ENCODE measurements around the gene MYF6.
"Not testable (repeated sequence)": the region's sequence is repeated elsewhere in the genome, so short reads cannot be mapped to it uniquely, and the experiment has no call there.

The MYF6 gene

DNA sequence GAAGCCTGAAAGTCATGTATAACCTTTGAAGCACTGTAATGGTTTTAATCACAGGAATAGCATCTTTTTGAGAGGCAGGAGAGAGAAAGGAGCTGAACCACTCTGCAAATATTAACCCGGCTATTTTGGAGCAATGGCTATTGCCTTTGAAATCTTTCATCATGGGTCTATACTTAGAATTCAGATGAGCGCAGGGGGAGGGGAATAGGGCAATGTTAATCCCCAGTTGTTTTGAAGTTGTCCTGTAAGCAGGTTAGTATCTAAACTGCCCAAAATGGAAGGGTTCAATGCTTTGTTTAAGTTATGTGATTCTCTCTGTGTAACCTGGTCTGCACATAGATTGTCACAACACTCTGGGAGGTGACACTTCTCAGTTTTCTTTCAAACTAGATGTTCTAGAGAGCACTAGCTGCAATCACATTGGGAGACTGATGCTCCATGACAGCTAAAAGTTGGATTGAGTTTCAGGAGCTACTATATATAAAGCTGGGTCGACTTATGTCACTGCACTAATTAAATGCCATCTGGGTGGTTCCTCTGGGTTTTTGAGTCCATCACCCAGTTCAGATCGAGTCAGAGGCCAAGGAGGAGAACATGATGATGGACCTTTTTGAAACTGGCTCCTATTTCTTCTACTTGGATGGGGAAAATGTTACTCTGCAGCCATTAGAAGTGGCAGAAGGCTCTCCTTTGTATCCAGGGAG is at the start of gene MYF6:
MYF6 (plus strand) TSS at position 509 of the 704 bp plus-strand sequence; CDS start at position 595, 86 bp downstream.
- DNase-seq: no peak

DNA sequence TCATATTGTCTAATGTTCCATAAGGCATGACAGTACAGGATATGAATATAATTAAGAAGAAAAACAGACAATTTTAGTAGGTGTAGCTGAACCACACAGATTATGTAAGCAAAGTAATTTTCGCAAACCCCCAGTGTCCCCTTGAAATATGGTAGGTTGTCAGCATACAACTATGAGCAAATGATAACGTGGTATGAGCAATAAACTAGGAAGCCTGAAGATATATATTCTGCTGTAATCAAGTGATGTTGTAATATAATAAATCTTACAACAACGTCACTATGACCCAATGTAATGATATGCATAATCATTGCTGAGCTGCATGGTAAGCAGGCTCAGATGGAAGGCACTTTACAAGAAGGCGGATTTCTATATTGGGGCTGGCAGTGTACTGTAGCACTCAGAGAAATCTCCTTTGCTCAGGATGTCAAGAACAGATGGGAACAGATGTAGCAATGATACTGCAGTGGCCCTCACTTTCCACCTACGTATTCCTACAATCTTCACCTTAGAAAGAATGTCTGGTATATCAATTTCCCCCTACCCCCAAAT is 47.8 kb upstream of the MYF6 start:
- DNase-seq: no peak

DNA sequence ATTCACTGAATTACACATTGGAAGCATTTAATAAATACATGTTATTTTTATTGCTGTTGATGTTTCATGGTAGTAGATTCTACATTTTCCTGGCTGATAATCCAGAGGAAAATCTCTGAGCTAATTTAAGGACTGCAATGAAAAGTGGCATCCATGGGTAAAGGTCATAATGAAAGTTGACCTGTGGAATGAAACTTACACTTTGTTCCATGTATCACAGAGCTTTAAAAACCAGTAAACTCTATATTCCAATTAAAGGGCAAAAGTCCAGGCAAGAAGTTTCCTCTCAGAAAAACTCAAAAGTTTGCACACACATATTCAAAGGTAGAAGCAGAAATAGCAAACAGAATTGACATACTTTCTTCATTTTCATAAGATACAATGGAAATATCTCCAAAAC is 44.8 kb upstream of the MYF6 start:
- DNase-seq: no peak

DNA sequence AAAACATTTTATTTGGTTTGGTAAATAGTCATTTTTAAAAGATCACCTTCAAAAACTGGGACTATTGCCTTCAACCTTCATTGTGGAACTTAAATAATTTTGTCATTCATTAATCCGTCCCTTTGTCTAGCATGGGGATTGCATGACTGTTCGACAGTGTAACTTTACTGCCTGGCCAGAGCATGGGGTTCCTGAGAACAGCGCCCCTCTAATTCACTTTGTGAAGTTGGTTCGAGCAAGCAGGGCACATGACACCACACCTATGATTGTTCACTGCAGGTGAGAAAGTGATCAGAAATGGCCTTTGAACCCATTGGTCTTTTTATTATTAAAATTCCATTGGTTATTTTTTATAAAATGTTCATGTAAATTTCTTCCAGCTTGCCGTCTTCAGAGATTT is 37.2 kb upstream of the MYF6 start:
- DNase-seq: no peak

DNA sequence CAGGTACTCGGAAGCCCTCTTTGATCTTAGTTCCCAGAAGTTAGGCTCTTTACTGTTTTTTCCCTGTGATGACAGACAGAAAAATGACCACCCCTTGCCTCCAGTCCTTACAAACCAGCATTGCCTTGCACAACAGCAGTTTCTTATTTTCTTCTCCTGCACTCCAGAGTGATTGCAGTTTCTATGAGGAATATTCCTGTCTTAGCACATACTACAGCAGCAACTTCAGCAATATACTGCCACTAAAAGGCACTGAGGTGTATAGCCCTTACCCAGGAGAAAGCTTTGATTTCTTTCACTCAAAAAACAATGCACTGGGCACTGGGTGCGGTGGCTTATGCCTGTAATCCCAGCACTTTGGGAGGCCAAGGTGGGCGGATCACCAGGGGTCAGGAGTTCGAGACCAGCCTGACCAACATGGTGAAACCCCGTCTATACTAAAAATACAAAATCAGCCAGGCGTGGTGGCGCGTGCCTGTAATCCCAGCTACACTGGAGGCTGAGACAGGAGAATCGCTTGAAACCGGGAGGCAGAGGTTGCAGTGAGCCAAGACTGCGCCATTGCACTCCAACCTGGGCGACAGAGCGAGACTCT is 31.3 kb upstream of the MYF6 start:
- not testable (repeated sequence) for DNase-seq

DNA sequence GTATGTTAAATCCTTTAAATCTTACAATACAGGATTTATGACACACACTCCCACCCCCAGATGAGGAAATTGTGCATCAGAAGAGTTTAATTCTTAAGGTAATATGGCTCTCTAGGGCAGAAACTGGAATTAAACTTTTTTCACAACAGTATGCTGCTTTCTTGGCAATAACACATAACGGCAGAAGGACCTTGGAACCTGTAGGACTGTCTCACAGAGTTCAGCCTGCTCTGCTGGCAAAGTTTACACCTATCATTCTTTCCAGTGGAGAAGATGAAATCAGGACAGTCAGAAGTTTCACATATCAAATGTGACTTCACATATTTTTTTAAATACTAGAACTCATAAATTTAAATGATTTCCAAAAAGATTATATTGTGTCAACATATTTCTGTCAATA is 30.6 kb upstream of the MYF6 start:
- no peak for DNase-seq

DNA sequence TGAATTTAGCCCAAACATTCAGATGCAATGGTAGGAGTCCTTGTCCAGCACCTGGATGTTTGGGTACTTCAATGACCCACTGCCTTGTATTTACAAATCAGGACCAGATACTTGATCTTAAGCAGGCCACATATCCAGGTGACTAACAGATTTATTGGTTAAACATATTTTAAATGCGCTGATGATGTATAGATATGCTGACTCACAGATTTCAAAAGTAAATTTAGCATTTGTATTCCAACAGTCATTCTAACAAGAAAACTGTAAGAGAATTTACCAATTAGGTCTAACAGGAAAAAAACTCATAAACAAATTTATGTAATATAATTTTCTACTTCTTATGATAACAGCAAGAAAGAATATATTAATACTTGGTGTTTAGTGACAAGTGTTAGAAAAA is 29.4 kb upstream of the MYF6 start:
- DNase-seq: no peak

DNA sequence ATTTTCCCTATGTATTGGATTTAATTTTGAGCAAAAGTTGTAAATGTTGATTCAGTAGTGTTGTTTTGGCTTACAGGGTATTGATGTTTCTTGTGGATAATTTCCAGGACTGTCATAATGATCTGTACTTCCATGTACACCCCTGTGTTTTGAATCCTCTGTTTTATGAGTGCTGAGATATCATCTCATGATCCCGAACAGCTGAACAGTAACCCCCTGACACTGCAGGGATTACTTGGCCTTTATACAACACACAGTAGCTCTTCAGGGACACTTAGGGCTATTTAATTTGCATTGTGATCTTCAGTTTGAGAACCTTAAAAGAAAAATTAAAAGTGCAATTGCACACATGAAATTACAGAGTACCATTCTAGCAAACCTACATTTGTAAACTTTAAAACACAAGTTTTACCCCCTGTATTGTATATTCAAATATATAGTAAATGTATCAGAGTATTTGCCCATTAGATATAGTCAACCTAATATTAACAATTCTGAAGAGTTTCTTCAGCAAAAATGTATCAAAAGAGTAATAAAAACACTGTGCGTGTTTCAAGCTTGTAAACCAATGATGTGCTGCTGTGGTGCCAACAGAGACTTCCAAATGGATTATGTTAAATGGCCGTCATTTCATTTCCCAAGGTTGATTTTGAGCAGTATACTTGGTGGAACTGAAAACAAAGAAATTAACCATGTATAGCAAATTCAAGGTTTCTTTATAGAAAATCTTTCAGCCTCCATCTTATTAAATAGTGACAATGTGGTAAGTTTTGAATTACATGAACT is 27.9 kb upstream of the MYF6 start:
- no peak for DNase-seq

DNA sequence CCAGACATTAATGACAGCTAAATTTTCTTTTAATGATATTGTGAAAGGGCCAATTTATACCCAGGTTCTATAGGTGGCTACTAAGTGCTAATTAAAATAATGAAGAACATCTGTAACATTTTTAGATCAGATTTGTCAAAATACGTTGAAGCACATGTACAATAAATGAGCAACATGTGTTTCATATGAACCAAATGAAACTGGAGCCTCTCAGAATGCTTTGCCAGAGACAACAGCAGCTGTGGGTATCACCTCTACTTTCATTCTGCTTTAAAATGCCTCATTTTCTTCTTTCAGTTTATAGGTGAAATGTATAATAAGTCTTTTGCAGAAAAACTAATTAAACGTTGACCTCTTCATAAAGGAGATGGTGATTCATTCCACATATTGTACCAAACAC is 26.1 kb upstream of the MYF6 start:
- no peak for DNase-seq

DNA sequence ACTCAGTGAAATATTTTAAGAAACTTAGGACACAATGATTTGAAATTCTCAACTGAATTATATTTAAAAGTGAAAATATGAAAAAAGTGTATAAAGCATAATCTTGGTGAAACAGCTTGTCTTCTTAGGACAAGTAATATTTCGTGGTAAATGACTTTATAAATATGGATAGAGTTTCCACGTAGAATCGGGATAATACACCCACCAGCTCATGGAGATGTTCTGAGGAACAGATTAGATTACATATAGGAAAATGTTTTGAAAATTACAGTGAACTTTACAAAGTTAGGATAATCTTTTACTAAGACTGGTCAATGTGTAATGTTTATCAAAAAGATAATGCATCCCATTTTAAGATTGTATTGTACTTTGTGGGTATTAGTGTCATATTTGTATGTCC is 25.6 kb upstream of the MYF6 start:
- no peak for DNase-seq

DNA sequence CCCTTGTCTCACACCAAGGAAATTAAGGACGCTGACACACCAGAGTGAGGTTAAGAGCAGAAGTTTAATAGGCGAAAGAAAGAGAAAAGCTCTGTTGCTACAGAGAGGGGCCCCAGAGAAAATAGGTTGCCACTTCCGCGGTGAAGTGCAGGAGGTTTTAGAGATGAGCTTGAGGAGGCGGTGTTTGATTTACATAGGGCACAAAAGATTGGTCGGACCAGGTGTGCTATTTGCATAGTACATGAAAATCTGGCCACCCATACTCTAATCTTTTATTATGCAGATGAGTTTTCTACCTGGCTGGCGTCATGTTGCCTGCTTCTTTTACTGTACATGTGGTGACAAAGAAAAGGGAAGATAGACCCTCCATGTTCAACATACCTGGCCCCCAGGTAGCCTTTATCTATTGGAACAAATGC is 23.3 kb upstream of the MYF6 start:
- DNase-seq: no peak

DNA sequence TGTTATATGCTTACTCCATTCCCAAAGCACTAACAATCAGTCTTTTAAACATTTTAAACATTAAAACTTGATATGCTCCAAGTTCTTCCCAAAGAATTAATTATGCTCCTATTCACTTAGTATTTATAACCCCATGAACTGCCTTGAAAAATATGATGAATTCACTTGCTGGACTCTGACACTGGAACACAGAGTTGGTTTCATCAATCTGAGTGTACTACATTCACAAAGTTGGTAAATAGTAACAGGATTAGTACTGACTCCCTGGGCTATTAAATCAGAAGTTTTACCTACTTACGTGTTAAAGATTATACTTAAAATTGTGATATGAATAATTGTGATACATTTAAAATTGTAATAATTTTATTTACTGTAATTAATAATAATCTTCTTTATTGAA is 17.3 kb upstream of the MYF6 start:
- DNase-seq: no peak

DNA sequence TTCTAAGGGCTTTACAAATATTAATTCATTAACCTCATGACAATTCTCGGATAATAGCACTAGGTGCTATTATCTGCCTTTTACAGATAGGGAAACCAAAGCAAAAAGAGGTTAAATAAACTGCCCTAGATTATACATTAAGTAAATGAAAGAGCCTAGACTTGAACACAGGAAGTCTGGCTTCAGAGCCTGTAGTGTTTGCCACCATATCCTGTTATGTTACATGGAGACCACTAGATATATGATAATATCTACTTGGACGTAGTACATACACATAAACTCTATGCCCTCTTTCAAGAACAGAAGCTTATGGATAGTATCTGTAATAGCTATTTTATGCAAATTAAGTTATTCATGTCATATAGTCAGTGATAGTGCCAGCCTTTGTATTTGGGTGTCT is 16.9 kb upstream of the MYF6 start:
- DNase-seq: no peak

DNA sequence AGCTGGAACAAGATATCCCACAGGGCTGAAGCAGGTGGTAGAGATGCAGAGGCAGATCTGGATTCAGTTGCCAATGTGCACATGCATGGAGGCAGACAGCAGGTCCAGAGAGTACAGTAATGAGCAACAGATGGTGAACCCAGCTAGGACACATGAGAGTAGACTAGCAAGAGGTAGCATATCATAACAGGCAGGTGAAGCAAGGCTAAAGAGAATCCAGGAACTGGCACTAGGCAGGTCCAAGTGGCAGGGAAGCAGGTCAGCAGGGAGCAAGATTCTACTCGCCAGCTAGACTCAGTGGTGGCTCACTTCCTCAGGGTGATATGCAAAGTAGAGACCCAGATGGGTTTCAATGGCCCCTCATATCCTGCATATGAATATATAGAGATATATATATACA is 15.3 kb upstream of the MYF6 start:
- DNase-seq: no peak

DNA sequence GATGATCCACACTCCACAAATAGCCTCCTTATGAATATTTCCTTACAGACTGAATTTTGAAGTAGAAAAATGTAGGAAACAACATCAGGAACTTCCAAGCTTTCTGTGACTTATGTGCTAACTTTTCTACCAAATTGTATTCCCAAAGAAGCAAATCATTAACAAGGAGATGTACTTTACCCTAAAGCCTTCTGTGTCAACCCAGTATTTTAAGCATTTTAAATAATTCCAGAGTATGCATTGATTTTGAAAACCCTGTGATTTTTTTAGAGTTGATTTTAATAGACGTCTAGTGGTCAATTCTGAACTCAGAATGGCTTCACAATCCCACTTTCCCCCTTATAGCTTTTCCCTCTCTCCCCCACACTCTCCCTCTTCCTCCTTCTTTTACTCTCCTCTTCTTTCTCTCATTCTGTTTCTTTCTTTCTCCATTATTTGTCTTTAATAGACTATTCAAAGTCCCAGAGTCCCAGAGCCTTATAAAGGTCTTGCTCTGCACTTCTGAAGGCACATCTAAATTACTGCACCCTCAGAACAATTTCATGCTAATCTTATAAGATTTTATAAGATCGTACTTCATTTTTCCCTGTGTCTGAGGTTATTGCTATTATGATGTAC is 10.1 kb upstream of the MYF6 start:
- DNase-seq: no peak

DNA sequence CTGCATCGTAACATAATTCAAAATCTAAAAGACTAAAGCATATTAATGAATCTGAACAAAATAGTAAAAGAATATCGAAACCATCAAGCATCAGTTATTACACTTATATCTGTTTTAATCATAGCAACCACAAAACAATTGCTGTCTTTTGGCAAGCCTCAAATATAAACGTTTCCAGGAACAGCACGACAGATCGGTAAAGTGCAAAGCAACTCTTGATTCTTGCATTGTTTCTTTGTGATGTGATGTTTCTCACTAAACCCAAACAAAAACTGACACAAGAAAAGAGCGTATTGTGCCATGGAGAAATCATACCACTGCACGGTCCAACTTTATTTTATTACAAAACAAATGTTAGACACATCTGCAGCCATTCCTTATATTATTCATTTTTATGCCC is 9.2 kb upstream of the MYF6 start:
- no peak for DNase-seq

DNA sequence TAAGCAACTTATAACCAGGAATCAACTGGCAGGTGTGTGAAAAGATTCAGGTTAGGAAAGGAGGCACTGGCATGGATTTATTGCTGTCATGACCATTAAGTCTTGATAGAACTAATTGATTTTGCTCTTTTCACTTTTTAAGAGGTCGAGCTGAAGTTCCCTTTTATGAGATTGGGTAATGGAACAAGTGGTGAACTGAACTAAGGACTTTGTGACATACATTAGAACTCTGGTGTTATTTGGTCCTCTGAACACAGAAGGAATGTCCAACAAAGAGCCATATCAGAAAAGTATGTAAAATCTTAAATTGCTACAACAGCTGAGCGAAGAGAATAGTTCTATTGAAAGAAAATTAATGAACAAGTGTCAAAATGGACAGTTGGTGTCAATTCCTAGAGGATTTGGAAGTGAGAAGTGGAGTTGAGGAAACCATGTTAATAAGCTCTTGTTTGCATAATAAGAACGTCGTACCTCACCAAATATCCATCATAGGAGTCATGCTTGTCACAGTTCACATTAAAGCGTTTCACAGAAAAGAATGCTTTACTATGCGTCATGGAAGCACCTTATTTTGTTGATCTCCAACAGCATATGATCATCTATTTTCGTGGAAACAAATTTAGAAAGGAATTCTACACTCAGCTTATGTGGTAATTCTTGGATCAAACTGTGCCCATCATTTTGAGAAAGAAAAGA is 8.4 kb upstream of the MYF6 start:
- DNase-seq: no peak

DNA sequence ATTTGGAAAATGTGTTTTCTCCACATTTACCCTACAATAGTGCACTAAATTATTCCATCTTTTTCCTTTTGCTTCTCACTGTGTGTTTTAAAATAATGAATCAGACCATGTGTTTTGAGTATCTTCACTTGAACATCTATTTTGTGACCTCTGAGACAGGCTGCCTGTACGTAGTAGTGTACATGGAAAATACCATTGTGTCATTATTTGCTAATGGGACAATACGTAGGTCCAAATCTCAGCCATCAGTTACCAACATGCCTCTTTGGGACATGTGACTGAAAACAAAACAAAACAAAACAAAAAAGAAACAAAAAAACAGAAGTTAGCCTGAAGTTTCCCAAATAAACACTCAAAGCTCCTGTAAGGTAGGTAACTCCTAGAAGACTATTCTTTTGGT is 7.1 kb upstream of the MYF6 start:
- DNase-seq: no peak

DNA sequence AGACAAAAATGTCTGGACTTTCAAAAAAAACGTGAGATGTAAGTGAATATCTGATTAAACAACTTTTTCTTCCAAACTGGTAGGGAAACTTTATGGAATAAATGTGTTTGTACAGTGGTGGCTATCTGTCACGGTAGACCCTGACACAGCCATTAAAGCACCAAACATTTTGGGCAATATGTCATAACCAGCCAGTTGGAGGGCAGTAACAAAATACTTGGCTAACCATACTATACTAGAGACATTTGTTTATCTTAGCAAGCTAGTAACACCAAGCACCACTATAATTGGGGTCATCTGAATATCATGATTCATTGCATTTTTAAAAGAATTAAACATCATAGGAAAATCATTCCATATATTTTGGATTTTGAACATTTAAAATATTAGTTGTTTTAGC is 6.0 kb upstream of the MYF6 start:
- no peak for DNase-seq

DNA sequence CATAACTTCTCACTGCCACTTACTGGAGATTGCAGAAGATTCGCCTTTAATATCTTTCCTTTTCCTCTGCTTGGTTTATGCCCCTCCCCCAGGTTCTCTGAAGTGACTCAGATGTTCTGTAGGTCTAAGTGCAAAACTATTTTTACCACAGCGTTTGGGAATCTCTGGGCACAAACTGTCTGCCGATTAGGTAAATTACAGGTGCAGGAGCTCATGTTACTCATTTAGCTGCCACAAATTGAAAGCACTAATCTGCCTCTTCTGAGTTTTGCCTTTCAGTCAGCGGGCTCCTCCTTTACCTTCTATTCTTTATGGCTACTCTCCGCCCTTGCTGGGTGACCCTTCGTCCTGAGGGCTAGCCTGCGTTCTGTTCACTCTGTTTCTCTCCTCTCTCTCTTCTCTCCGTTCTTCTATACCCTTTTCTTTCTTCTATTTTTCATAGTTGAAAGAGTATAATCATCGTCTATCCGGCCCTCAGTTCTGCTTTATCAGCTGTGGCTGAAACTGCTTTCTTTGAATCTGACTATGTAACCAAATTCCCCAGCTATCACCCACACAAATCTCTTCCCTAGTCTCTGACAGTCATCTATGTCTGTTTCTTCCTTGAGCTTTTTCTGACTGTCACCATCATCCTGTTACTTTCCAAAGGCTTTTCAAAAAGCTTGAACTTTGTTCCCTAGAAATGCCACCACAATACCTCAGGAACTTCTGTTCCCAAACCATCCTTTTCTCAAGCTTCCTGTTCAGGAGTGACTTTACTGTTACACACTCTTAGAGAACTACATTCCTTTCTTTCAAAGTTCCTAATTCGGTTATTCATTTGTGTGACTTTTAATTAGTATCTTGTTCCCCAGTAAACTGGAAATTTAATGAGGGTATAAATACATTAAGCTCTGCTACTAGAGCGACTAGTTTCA is 4.3 kb upstream of the MYF6 start:
- no peak for DNase-seq

DNA sequence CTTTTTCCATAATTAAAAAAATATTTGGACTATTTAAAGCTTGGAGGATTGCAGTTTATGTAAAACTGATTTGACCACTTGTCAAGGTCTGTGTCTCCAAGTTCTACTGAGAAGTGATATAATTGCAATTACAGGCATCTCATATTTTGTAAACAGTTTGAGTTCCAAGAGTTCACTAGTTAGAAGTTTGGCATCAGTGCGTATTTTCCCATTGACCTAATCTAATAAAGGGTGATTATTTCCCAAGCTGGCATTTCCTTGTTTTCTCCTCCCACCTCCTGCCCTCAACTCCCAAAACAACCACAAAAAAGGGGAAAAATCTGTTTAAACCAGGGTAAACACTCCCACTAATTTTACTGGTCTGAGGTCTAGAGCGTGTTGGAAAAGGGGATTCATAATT is 3.0 kb upstream of the MYF6 start:
- DNase-seq: no peak

DNA sequence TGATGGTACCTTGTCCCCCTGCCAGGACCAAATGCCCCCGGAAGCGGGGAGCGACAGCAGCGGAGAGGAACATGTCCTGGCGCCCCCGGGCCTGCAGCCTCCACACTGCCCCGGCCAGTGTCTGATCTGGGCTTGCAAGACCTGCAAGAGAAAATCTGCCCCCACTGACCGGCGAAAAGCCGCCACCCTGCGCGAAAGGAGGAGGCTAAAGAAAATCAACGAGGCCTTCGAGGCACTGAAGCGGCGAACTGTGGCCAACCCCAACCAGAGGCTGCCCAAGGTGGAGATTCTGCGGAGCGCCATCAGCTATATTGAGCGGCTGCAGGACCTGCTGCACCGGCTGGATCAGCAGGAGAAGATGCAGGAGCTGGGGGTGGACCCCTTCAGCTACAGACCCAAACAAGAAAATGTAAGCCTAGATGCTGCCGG is 410 bp downstream of the MYF6 start:
- DNase-seq: no peak

All from CD4-positive, alpha-beta T cell treated with Interleukin-6 for 4 hours (primary cell).